HG02642 (cell line): ENCODE results near the gene PPP2R5E.

Source experiments
- ATAC-seq: cut with Tn5 transposase; IDR thresholded peaks from one replicate; pipeline ENCODE4 v1.9.1; 2021; ENCODE audit warnings: mild to moderate bottlenecking; ENCODE audit not compliant: unreplicated experiment, poor library complexity

Gene PPP2R5E

GRCh38 chr14:63474844-63475243 is 68.3 kb downstream of the PPP2R5E start:
- ATAC-seq: no peak

- no peak for ATAC-seq
Measured at GRCh38 chr14:63474111-63474510, 69.1 kb downstream of the PPP2R5E start.

DNA sequence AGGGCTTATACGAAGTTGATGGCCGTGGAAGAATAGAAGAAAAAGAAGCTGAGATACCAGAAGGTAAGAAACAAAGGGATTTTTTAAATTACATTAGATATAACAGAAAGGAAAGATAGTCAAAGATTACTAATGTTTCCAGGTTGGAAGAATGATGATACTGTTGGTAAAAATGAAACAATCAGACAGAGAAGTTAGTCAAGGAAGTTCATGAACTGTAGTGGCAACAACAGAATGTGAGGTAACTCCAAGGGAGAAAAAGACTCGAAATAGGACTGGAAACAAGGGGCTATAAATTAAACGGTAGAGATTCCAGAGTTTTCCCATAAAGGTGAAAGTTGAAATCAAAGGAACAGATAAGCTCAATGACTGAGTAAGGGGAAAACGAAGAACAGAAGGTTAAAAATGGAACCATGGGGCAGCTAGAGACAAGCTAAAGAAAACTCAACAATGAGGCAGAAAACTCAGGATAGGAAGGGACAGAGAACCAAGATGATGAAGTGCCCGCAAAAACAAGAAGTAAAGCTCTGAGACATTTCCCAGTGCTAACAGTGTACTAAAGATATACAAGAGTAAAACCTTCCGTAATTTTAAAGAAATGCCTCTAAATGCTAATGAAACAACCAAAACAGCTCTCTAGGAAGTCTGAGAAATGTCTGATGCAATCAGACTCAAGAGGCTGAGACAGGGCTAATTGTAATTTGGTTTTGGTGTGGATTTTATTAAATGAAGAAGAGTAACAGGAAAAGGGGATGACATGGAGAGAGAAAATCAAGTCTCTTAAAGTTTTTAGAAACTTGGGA is 70.0 kb downstream of the PPP2R5E start:
- ATAC-seq: no peak

GRCh38 chr14:63470962-63471793 is 72.0 kb downstream of the PPP2R5E start:
- peak; percentile 86 for ATAC-seq

- ATAC-seq: no peak
Measured at GRCh38 chr14:63468294-63468693, 74.9 kb downstream of the PPP2R5E start.

DNA sequence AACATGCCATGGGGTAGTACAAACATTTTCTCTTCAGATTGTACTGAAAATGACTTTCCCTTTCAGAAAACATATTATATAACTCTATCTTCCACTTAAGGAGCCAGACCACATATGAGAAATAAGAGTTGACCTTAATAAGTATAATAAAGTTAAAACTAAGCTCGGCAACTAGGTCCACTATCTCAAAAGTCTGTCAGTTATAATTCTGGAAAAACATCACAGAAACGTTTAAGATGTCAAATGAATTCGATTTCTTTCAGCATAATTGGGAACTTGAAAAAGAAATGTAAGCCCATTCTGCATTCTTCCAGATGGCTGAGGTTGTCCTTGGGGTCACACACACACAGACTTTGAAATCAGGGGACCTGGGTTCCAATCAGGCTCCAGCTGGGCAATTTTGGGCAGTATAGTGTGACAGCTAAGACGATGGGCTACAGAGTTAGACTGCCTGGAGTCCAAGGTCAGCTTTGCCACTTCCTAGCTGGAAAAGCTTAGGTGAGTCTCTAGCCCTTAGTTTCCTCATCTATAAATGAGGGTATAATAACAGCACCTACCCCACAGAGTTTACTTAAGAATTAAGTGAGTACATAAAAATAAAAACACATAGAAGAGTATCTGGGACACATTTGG is 75.6 kb downstream of the PPP2R5E start:
- ATAC-seq: no peak

GRCh38 chr14:63465347-63465746 is 77.8 kb downstream of the PPP2R5E start:
- ATAC-seq: no peak

DNA sequence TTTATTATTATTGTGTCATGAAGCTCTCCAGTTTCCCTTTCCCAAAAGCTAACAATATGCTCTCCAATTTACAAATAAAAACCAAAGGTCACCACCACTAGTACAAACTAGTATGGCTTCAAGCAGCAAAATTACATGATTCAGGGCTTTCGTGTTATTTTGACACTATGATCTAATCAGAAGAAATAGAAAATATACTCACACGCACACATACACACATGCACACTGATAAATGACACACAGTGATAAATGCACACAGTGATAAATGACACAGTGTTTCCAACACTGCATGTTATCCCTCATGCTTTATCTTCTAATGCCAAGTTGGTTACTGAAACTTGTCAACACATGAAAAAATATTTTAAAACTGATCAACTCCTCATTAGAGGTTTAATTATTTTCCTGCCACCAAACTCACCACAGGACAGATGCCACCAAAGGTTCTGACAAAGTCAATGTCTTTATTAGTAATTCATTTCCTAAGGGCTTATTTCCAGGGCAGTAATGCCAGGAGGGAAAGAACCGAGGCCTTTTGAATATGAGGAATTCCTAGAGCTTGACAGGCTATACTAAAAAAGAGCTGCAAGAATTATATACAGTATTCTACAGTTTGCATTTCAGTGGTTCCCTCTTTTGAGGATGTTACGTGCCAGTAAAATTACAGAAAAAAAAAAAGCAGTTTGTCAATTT is 82.4 kb downstream of the PPP2R5E start:
- no peak for ATAC-seq

DNA sequence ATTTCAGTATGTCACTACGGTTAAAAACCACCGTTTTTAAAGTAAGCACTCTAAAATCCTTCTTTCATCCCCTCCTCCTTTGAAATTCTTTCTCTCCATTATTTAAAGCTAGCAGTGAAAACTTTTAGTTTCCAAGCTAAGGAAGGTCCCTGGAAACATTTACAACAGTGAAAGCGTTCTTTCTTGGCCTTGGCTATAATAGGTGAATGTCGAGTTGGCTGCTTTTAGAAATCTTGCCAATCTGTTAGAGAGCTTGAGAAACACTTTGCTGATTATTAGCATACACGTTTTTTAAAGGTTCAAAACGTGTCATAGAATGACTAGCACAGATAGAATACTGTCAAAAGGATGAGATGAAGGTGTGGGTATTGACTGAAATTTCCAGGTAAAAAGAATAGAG is 83.4 kb downstream of the PPP2R5E start:
- no peak for ATAC-seq

DNA sequence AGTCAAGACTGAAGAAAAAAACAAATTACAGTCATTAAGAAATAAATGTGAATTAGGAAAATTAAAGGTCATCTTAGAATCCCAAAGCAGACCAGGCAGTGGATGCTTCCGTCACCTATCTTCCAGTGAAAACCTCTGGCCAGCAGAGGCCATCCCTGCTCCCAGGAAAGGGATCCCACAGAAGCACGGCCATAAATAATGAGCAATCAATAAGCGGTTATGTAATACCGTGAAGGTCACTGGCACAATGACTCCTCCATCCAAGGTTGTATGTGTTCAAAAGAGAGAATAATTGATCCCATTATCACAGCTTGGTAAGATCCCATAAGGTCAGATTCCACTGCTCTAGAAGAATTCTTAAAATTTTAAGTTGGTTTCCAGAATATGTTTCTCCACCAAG is 85.7 kb downstream of the PPP2R5E start:
- ATAC-seq: no peak

- no peak for ATAC-seq
Measured at GRCh38 chr14:63454863-63455622, 88.1 kb downstream of the PPP2R5E start.

- ATAC-seq: no peak
Measured at GRCh38 chr14:63454436-63454835, 88.7 kb downstream of the PPP2R5E start.

DNA sequence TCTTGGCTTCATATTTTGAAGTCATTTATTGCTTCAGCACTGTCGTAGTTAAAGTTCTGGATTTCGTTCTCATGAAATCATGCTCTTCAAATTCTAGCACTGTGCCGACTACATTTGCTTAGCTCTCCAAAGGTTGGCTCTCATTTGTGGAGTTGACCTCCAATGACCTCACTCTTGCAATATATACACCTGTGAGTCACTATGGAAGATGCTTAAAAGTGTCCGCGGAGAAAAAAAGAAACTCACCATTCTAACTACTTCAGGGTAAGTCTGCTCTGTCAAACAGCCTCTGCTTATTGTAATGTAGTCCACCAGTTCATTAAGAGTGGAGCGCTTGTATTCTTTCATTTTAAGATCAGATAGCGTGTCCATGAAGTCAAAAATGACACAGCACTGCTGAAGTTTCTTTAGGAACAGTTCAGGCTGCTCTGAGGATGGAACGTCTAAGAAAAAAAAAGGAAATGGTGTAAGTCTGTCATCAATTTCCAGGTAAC is 89.7 kb downstream of the PPP2R5E start:
- ATAC-seq: no peak

DNA sequence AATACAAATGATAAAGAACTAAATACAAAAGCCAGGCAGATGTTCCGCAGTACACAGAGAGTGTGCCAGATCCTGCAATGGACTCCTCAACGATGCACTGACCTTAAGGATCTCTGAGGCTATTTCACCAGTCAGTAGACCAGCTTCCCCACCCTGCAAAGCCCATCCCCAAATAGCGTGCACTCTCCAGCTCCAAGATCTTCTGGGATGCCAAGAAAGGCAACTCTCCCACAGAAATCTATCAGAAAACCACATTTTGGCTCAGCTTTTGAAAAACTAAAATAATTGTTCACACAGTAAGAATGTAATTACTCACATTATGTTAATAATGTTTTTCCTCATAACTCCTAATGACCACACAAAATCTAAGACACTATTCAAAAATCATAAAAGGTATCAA is 90.4 kb downstream of the PPP2R5E start:
- ATAC-seq: no peak

GRCh38 chr14:63448841-63449240 is 94.3 kb downstream of the PPP2R5E start:
- no peak for ATAC-seq

- ATAC-seq: no peak
Measured at GRCh38 chr14:63444588-63444987, 98.6 kb downstream of the PPP2R5E start.

- ATAC-seq: no peak
Measured at GRCh38 chr14:63443988-63444387, 99.2 kb downstream of the PPP2R5E start.

- no peak for ATAC-seq
Measured at GRCh38 chr14:63443361-63443760, 99.8 kb downstream of the PPP2R5E start.

- ATAC-seq: no peak
Measured at GRCh38 chr14:63438065-63438757, 105.0 kb downstream of the PPP2R5E start.
